Liver (tissue), 9 donors: Measurements from ENCODE around the gene KIAA0513. TPM values are rescaled to one million over a fixed set of nuclear protein-coding genes. Genes with fewer than 3 reads are reported as not detected.

ENCODE experiments used
- DNase-seq: peaks from one replicate; pipeline ENCODE4 v3.0.0-alpha.2; 2017; ENCODE audit warnings: low spot score
- H3K27ac ChIP-seq, 2 donors: one replicate each; pipeline ENCODE4 v1.7.0; 2013; ENCODE audit warnings: inconsistent platforms in 2 of 2, low read length in 2 of 2, control low read depth in 1 of 2, low read depth in 1 of 2, mild to moderate bottlenecking in 1 of 2
- H3K27me3 ChIP-seq, 4 donors: one replicate each; pipeline versions ENCODE4 v1.6.1 to v1.7.0; 2013; ENCODE audit warnings: low read length in 3 of 4, inconsistent platforms in 1 of 4, mild to moderate bottlenecking in 1 of 4, moderate library complexity in 1 of 4; ENCODE audit not compliant: control insufficient read depth in 4 of 4, insufficient read depth in 4 of 4
- H3K36me3 ChIP-seq, 4 donors: one replicate each; pipeline versions ENCODE4 v1.6.1 to v1.7.0; 2013; ENCODE audit warnings: low read length in 3 of 4, mild to moderate bottlenecking in 3 of 4, low read depth in 1 of 4, moderate library complexity in 1 of 4; ENCODE audit not compliant: control insufficient read depth in 4 of 4, insufficient read depth in 3 of 4
- H3K4me1 ChIP-seq, 4 donors: one replicate each; pipeline versions ENCODE4 v1.6.1 to v1.7.0; 2013; ENCODE audit warnings: low read length in 3 of 4, mild to moderate bottlenecking in 3 of 4, moderate library complexity in 1 of 4; ENCODE audit not compliant: control insufficient read depth in 4 of 4, insufficient read depth in 4 of 4
- H3K4me3 ChIP-seq, 3 donors: one replicate each; pipeline versions ENCODE4 v1.6.1 to v1.7.0; 2013; ENCODE audit warnings: low read length in 3 of 3, control low read depth in 1 of 3, low read depth in 1 of 3, mild to moderate bottlenecking in 1 of 3
- H3K9ac ChIP-seq, 2 donors: one replicate each; pipeline ENCODE4 v1.7.0; 2013; ENCODE audit warnings: low read length in 2 of 2, mild to moderate bottlenecking in 2 of 2, moderate library complexity in 2 of 2, control low read depth in 1 of 2, low read depth in 1 of 2
- H3K9me3 ChIP-seq, 4 donors: one replicate each; pipeline versions ENCODE4 v1.6.1 to v1.7.0; 2013; ENCODE audit warnings: low read length in 3 of 4; ENCODE audit not compliant: control insufficient read depth in 4 of 4
- EGR1 ChIP-seq, 2 donors: IDR thresholded peaks; 2 replicates each; pipeline ENCODE4 v1.6.1; 2016 to 2018; ENCODE audit warnings: antibody characterized with exemption in 2 of 2, low read depth in 2 of 2
- FOXA1 ChIP-seq: IDR thresholded peaks from 2 replicates; pipeline ENCODE4 v1.6.1; 2016; ENCODE audit warnings: antibody characterized with exemption
- FOXA2 ChIP-seq: IDR thresholded peaks from 2 replicates; pipeline ENCODE4 v1.6.1; 2016; ENCODE audit warnings: antibody characterized with exemption
- GABPA ChIP-seq, 2 donors: IDR thresholded peaks in 1 of 2; conservative IDR thresholded peaks in 1 of 2; 2 replicates each; pipeline ENCODE4 v1.6.1; 2016; ENCODE audit warnings: antibody characterized with exemption in 2 of 2, mild to moderate bottlenecking in 1 of 2, moderate library complexity in 1 of 2
- NR2F2 ChIP-seq: IDR thresholded peaks from 2 replicates; pipeline ENCODE4 v1.6.1; 2016; ENCODE audit warnings: antibody characterized with exemption
- RAD21 ChIP-seq, 2 donors: IDR thresholded peaks; 2 replicates each; pipeline ENCODE4 v1.6.1; 2016; ENCODE audit warnings: antibody characterized with exemption in 2 of 2, mild to moderate bottlenecking in 2 of 2
- RXRA ChIP-seq, 2 donors: IDR thresholded peaks; 2 replicates each; pipeline ENCODE4 v1.6.1; 2017 to 2018; ENCODE audit warnings: antibody characterized with exemption in 2 of 2, mild to moderate bottlenecking in 1 of 2
- SP1 ChIP-seq: IDR thresholded peaks from 2 replicates; pipeline ENCODE4 v1.6.1; 2018; ENCODE audit warnings: antibody characterized with exemption, mild to moderate bottlenecking
- YY1 ChIP-seq: IDR thresholded peaks from 2 replicates; pipeline ENCODE4 v1.6.1; 2016; ENCODE audit warnings: antibody characterized with exemption, mild to moderate bottlenecking
- WGBS: extraction: QIAGEN DNeasy Blood & Tissue Kit; methylation state at CpG from one replicate; pipeline ENCODE4 v1.1.7; 2013; 5-methylcytosine and 5-hydroxymethylcytosine counted together
- polyA plus RNA-seq, 2 donors: library from polyadenylated mRNA; stranded (reverse) in 1 of 2; unstranded in 1 of 2; fragments of 200-250 nt in 1 of 2; fragments of >200 nt in 1 of 2; fragmentation: Nextera tagmentation in 1 of 2; extraction: Ambion mirVana in 1 of 2; gene quantifications; one replicate each; pipeline versions ENCODE4 v1.2.1 to v1.2.3, GENCODE V29; 2013 to 2015
- total RNA-seq, 2 donors: library from RNA; depleted of rRNA; stranded (reverse); fragments of >200 nt; gene quantifications; one replicate each; pipeline ENCODE4 v1.2.3, GENCODE V29; 2014
- TF ChIP-seq, protein P1 (sequence below): IDR thresholded peaks from 2 replicates; pipeline ENCODE4 v1.6.1; 2016; ENCODE audit warnings: antibody characterized with exemption
- TF ChIP-seq, protein P2 (sequence below): fragments of 150-350 bp; IDR thresholded peaks from 2 replicates; pipeline ENCODE4 v1.5.1; 2017; ENCODE audit warnings: improper control_type of control experiment, low read depth, low read length; ENCODE audit not compliant: missing input control
- TF ChIP-seq, protein P3 (sequence below): IDR thresholded peaks from 2 replicates; pipeline ENCODE4 v1.6.1; 2016; ENCODE audit warnings: antibody characterized with exemption, mild to moderate bottlenecking
- donor health status: healthy.
- donor health status: healthy.
- donor health status: healthy.
- donor health status: healthy.
- donor health status: healthy.

KIAA0513 gene
- total and polyA plus RNA-seq, 4 donors, result 1.5 to 5.9 (median 2.9) TPM

DNA sequence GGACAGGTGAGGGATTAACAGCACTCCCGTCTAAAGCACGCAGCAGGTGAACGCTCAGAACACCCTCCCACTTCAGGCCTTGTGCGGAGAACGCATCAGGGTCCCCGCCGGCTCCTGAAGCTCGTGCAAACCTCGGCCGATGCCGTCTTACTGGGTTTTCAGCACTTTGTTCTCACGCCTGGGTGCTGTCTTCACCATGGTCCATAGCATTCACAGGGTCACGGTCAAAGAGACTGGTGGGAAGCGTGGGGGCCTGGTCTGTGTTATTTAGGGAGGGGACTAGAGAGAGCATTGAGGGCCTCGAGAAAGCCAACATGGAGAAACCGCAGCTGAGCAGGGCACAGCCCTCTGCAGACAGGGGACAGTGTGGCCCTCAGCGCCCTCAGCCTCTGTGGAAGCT is 58.1 kb downstream of the KIAA0513 start:
- Histone ChIP-seq H3K9ac (no peak overlapping the region), H3K36me3 (peaks cover 0 to 7% (median 0%) of the 10 kb centered on the region in 4 donors), H3K27ac (no peak overlapping the region), H3K4me3 (no peak overlapping the region), H3K9me3 (no peaks in the 10 kb centered on the region), H3K4me1 (peaks cover 0 to 7% (median 3%) of the 10 kb centered on the region in 4 donors), H3K27me3 (no peaks in the 10 kb centered on the region)
- DNase-seq, result no peak
- 98% methylated on average over 17 of the region's 17 CpGs for WGBS
- TF ChIP-seq EGR1 (IDR thresholded peaks at IDR 0.05; ENCODE audit: low read depth in 2 of 2) (no peak), NR2F2 (no peak), FOXA1 (no peak), SP1 (no peak), FOXA2 (no peak)

DNA sequence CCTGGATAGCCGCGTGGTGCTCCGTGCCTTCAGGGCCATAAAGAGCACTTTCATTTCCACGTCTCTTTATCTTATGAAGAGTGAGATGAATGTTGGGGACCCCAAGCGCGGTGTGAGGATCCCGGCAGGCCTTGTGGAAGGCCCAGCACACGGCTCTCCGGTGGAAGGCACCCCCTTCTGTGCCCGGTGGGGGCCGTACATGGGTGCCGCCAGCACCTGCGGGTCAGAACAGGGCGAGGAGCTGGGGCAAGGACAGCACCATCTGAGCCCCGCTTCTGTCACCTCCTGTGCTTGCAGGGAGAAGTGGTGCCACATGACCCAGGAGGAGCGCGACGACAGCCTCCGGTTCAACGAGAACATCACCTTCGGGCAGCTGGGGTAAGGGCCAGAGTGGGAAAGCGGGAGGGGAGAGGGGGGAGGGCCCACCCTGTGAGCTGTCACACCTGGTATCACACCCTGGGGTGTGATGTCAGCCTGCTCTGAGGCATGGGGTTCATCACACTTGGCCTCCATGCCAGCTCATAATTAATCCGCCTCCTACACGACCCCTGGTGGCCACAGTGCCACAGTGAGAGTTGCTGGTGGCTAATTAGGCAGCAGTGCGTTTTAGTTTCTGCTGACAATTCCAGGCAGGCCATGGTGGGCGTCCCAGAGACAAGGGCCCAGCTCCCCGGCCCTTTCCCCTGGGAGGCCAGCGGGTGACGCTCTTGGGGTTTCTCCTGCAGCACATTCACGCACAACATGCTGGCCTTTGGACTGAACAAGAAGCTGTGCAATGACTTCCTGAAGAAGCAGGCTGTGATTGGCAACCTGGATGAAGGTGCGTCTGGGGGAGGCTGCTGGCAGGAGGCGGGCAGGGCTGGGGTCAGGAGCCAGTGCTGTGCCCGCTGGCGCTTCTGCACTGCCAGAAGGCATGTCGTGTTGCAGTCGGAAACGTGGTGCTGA is 59.0 kb downstream of the KIAA0513 start:
- H3K27me3 ChIP-seq, result no peaks in the 10 kb centered on the region
- no peak overlapping the region for H3K4me3 ChIP-seq
- H3K9ac ChIP-seq, result no peak overlapping the region
- 82% methylated on average over 37 of the region's 37 CpGs for WGBS
- H3K4me1 ChIP-seq, result peaks cover 0 to 12% (median 6%) of the 10 kb centered on the region in 4 donors
- no peak overlapping the region for H3K27ac ChIP-seq
- no peaks in the 10 kb centered on the region for H3K9me3 ChIP-seq
- peaks cover 0 to 2% (median 0%) of the 10 kb centered on the region in 4 donors for H3K36me3 ChIP-seq
- DNase-seq, result peak; percentile 75
- TF ChIP-seq, protein P1, sequence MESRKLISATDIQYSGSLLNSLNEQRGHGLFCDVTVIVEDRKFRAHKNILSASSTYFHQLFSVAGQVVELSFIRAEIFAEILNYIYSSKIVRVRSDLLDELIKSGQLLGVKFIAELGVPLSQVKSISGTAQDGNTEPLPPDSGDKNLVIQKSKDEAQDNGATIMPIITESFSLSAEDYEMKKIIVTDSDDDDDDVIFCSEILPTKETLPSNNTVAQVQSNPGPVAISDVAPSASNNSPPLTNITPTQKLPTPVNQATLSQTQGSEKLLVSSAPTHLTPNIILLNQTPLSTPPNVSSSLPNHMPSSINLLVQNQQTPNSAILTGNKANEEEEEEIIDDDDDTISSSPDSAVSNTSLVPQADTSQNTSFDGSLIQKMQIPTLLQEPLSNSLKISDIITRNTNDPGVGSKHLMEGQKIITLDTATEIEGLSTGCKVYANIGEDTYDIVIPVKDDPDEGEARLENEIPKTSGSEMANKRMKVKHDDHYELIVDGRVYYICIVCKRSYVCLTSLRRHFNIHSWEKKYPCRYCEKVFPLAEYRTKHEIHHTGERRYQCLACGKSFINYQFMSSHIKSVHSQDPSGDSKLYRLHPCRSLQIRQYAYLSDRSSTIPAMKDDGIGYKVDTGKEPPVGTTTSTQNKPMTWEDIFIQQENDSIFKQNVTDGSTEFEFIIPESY, result no peak
- TF ChIP-seq FOXA2 (no peak), YY1 (no peak), RXRA (IDR thresholded peaks at IDR 0.05) (peak in 1 of 2 donors; percentile 7), RAD21 (IDR thresholded peaks at IDR 0.05) (peak; percentile 74 to 83), GABPA (IDR thresholded peaks at IDR 0.05 in 1 of 2, conservative IDR thresholded peaks at IDR 0.05 in 1 of 2) (no peak)
- TF ChIP-seq, protein P2, sequence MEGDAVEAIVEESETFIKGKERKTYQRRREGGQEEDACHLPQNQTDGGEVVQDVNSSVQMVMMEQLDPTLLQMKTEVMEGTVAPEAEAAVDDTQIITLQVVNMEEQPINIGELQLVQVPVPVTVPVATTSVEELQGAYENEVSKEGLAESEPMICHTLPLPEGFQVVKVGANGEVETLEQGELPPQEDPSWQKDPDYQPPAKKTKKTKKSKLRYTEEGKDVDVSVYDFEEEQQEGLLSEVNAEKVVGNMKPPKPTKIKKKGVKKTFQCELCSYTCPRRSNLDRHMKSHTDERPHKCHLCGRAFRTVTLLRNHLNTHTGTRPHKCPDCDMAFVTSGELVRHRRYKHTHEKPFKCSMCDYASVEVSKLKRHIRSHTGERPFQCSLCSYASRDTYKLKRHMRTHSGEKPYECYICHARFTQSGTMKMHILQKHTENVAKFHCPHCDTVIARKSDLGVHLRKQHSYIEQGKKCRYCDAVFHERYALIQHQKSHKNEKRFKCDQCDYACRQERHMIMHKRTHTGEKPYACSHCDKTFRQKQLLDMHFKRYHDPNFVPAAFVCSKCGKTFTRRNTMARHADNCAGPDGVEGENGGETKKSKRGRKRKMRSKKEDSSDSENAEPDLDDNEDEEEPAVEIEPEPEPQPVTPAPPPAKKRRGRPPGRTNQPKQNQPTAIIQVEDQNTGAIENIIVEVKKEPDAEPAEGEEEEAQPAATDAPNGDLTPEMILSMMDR, result peak; percentile 67

DNA sequence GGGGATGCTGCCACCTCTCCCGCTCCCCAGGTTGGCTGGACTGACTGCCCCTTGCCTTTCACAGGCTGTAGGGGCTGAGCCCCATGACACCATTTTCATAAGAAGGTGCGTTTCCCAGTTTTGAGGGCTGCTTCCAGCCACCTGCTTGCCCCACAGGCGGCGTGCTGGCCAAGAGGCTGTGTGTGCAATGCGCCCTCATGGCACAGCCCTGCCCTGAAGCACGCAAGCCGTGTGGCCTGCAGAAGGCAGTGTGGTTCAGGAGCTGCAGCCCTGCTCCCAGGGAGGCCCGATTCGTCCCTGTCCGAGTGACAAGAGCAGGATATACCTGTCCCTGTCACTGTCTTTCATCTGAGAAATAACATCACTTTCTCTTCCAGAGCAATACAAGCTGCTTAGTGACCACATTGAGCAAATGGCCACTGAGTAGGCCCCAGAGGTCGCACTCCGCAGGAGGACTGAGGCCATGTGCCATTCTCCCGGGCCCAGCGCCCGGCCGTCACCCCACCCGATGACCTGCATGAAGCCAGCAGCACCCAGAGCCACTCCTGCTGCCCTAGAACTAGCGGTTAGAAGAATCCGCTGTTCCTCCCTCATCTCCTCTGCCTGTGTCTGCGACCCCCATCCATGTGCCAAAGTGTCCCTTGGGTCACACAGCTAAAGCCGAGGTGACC is 60.4 kb downstream of the KIAA0513 start:
- TF ChIP-seq, protein P3, sequence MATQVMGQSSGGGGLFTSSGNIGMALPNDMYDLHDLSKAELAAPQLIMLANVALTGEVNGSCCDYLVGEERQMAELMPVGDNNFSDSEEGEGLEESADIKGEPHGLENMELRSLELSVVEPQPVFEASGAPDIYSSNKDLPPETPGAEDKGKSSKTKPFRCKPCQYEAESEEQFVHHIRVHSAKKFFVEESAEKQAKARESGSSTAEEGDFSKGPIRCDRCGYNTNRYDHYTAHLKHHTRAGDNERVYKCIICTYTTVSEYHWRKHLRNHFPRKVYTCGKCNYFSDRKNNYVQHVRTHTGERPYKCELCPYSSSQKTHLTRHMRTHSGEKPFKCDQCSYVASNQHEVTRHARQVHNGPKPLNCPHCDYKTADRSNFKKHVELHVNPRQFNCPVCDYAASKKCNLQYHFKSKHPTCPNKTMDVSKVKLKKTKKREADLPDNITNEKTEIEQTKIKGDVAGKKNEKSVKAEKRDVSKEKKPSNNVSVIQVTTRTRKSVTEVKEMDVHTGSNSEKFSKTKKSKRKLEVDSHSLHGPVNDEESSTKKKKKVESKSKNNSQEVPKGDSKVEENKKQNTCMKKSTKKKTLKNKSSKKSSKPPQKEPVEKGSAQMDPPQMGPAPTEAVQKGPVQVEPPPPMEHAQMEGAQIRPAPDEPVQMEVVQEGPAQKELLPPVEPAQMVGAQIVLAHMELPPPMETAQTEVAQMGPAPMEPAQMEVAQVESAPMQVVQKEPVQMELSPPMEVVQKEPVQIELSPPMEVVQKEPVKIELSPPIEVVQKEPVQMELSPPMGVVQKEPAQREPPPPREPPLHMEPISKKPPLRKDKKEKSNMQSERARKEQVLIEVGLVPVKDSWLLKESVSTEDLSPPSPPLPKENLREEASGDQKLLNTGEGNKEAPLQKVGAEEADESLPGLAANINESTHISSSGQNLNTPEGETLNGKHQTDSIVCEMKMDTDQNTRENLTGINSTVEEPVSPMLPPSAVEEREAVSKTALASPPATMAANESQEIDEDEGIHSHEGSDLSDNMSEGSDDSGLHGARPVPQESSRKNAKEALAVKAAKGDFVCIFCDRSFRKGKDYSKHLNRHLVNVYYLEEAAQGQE, result no peak
- TF ChIP-seq YY1 (no peak), GABPA (IDR thresholded peaks at IDR 0.05 in 1 of 2, conservative IDR thresholded peaks at IDR 0.05 in 1 of 2) (no peak), RXRA (IDR thresholded peaks at IDR 0.05) (no peak), FOXA1 (no peak), FOXA2 (no peak)
- Histone ChIP-seq H3K27ac (no peak overlapping the region), H3K4me3 (no peak overlapping the region), H3K9ac (no peak overlapping the region), H3K36me3 (no peaks in the 10 kb centered on the region), H3K9me3 (no peaks in the 10 kb centered on the region), H3K27me3 (no peaks in the 10 kb centered on the region), H3K4me1 (peaks cover 0 to 12% (median 6%) of the 10 kb centered on the region in 4 donors)
- DNase-seq, result no peak
- 97% methylated on average over 21 of the region's 21 CpGs for WGBS
